KOPT-K1 (cell line): ENCODE data around the gene DCAF11.
A peak's percentile ranks its signal among the peaks of the same experiment; 100 is the strongest.

Source experiments
- H3K27ac ChIP-seq: fragments of 200-600 bp; sonication (generic); 2 replicates; pipeline ENCODE4 v1.5.1; 2016; ENCODE audit warnings: antibody characterized with exemption, mild to moderate bottlenecking, low read depth, low read length; ENCODE audit not compliant: poor library complexity, severe bottlenecking
- H3K36me3 ChIP-seq: fragments of 200-600 bp; sonication (generic); 2 replicates; pipeline ENCODE4 v1.5.1; 2017; ENCODE audit warnings: antibody characterized with exemption, mild to moderate bottlenecking, low read length, moderate library complexity; ENCODE audit not compliant: insufficient read depth
- H3K9me3 ChIP-seq: fragments of 200-600 bp; sonication (generic); 2 replicates; pipeline ENCODE4 v1.5.1; 2017; ENCODE audit warnings: antibody characterized with exemption, low read length, mild to moderate bottlenecking; ENCODE audit not compliant: insufficient read depth, poor library complexity, severe bottlenecking

Gene DCAF11

DNA sequence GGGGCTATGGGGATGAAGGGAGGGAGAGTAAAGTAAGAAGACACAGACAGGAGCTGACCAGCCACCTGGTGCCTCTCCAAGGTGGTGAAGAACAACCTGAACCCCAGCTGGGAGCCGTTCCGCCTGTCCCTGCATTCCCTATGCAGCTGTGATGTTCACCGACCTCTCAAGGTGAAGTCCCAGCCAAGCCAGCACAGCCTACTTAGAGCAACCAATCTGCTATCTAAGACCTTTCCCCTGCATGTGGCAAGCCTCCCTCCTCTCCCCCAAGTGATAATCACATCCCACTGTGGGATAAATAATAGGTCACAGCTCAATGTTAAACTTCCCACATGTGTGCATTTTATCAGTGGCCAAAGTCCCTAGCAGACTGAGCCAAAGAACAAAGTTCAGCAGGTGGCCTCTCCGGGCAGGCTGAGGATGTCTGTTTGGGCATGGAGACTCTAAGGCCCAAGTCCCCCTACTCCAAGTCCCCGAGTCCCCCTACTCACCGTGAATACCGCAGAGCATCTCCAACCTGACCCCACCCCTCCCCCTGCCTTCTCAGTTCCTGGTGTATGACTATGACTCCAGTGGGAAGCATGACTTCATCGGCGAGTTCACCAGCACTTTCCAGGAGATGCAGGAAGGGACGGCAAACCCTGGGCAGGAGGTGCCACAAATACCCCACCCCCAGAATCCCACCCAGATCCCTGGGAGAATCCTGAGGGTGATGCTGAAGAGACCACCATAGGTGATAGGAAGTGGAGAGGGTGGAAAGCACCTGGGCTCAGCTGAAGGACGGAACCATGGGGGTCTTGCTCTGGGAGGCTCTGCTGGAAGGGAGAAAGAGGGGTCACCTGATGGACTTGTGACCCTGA is 39.7 kb upstream of the DCAF11 start:
- Histone ChIP-seq H3K9me3 (no peaks in the 10 kb centered on the region), H3K36me3 (no peaks in the 10 kb centered on the region), H3K27ac (no peak overlapping the region)

DNA sequence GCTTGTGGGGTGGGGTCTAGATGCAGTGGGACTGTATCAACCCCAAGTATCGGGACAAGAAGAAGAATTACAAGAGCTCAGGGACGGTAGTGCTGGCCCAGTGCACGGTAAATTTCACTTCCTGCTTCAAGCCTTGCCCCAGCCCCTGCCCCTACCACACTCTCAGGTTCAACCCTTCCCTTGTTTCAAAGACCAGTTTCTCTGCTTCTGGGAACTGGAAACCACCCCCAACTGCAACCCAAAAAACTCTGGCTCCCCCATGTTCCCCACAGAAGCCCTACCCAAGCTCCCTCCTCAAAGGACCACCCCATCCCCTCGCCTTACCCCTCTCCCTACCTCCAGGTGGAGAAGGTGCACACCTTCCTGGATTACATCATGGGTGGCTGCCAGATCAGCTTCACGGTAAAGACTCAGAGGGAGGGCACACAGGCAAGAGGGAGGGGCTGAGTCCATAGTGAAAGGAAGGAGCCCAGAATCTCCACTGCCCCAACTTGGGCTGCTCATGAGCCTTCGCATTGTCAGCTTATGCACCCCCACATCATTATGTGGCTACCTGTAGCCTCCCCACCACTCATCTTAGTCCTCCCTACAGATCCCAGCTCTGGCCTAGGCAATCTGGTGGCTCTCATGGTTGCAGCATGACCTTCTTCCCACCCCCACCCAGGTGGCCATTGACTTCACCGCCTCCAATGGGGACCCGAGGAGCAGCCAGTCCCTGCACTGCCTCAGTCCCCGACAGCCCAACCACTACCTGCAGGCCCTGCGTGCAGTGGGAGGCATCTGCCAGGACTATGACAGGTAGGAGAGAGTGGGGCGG is 38.9 kb upstream of the DCAF11 start:
- no peaks in the 10 kb centered on the region for H3K36me3 ChIP-seq
- H3K27ac ChIP-seq: no peak overlapping the region
- H3K9me3 ChIP-seq: no peaks in the 10 kb centered on the region

DNA sequence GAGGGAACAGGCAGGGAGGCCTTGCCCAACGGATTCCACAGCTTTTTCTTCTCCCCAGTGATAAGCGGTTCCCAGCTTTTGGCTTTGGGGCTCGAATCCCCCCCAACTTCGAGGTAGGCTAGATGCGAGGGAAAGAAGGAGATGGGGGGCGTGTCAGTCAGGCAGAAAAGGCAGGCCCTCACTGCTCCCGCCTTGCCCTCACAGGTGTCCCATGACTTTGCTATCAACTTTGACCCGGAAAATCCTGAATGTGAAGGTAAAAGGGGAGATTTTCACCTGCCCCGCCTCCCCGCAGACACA is 38.3 kb upstream of the DCAF11 start:
- Histone ChIP-seq H3K27ac (no peak overlapping the region), H3K9me3 (no peaks in the 10 kb centered on the region)

DNA sequence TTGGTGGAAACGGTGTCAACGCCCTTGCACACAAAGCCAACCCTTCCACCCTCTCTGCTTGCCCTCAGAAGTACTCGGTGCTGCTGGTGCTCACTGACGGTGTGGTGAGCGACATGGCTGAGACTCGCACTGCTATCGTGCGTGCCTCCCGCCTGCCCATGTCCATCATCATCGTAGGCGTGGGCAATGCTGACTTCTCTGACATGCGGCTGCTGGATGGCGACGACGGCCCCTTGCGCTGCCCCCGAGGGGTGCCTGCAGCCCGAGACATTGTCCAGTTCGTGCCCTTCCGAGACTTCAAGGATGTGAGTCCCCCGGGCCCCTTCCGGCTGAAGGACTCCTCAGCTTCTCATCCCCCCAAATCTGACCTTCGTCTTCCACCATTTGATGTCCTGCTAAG is 37.5 kb upstream of the DCAF11 start:
- Histone ChIP-seq H3K9me3 (no peaks in the 10 kb centered on the region), H3K36me3 (no peaks in the 10 kb centered on the region), H3K27ac (no peak overlapping the region)

More for the DNA sequence above, 38.3 kb upstream of the DCAF11 start:
- no peaks in the 10 kb centered on the region for H3K36me3 ChIP-seq

DNA sequence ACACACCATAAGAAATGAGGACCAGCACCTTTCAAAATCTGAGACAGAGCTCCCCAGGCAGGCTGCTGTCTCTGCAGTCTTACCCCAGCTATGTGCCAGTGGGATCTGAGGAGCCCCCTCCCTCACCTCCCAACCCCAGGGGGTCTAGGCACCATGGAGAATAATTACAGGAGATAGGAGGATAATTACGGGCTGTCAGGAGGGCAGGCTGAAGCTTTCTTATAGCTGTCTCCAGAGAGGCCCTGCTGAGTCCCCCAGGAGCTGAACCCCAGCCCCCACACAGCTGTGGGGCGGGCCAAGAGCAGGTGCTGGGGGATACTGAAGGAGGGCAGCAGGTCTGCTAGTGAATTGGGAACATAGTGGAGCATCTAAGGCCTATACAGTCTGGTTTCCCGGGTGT is 36.4 kb upstream of the DCAF11 start:
- Histone ChIP-seq H3K27ac (no peak overlapping the region), H3K36me3 (no peaks in the 10 kb centered on the region), H3K9me3 (no peaks in the 10 kb centered on the region)

DNA sequence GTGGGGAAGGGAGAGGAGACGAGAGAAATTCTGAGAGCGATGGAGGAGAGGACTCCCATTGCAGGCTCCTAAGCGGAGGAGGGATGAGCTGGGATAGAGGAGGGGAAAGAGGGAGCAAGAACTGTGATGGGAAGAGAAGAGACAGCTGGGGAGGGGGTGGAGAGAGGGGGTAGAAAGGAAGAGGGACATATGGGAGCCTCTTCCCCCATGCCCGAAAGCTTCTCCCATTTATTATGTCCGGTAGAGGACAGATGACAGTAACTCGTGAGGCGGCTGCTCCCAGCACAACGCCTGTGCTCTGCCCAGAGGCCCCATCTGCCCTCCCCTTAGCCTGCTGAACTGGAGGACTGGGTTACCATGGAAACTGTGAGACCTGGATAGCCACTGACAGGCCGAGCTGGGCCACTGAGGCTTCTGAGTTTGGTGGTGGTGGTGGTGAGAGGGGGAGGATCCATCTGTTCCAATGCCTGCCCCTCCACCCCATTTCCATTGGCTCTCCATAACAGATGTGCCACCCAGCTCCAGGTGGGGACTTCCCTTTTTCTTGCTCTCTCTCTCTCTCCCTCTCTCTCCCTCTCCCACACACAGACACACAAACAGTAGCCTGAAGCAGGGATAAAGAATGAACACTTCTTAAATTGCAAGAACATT is 35.0 kb upstream of the DCAF11 start:
- Histone ChIP-seq H3K27ac (no peak overlapping the region), H3K36me3 (no peaks in the 10 kb centered on the region), H3K9me3 (no peaks in the 10 kb centered on the region)

DNA sequence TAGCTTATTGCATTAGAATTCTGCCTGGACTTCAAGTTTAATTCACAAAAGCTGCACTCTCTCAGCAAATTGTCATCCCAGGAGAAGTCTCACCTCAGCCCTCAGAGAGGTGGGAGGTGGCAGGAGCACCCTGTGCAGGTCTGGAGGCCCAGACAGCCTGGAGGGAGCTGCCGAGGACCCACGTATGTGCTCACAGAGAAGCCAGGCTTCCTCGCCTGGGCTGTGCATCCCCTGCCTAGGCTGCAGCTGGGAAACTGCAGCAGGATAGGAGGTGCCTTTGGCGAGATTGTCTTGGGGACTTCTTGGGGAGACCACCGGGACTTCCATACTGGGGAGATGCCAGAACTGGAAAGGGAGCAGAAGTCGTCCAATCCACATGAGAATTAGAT is 34.4 kb upstream of the DCAF11 start:
- H3K27ac ChIP-seq: no peak overlapping the region
- no peaks in the 10 kb centered on the region for H3K9me3 ChIP-seq
- H3K36me3 ChIP-seq: no peaks in the 10 kb centered on the region

DNA sequence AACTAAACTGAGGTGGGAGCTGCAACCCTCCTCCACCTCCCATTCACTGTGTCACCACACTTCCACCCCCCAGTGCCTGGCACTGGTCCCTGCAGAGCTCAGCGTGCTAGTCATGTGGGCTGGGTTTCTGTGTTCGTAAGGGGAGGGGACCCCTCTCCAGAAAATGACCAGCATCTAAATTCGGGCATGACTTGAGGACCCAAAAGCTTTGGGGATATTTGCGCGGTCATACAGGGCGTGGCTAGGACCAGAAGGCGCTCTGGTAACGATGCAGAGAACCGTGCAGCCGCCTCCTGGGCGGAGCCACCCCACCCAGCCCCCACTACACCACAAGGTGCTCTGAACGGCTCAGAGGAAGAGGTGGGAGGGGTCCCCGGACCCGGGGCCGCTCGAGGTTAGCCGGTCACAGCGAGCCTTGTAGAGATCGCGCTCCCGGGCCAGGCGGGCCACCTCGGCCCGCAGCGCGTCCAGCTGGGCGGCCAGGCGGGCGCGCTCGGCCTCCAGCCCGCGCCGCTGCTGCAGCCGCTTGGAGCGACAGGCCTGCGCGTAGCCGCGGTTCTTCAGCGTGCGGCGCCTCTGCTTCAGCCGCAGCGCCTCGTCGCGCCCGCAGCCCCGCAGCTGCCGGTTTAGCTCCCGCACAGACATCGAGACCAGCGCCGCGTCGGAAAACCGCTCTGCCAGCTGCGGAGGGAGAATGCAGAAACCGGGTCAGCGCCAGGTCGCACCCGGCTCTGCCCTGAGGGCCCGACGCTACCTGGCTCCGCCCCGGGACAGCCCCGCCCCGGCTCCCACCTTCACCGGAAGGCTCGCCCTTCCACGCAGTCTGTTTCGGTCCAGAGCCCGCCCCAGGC is 33.5 kb upstream of the DCAF11 start:
- H3K36me3 ChIP-seq: no peaks in the 10 kb centered on the region
- H3K9me3 ChIP-seq: no peaks in the 10 kb centered on the region
- peak overlapping the region; percentile 29 for H3K27ac ChIP-seq

DNA sequence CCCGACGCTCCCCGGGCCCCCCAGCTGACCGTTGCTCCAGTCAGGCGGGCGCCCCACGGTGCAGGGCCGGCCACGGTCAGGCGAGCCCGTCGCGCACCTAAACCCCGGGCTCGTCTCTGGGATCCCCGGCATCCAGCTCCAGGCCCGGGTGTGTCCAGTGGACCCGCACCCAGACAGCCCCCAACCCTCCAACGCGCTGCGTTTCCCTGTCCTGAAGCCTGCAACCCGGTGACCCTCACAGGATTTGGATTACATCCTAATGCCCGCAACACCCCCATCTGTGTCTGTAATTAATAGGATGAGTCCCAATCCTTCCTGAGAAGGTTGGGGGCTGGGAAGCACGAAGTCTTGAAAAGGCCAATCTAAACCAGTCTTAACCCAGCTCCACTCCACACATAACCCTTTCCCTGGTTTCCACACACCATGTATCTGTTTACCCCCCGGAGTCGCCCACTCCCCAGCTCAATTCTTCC is 32.8 kb upstream of the DCAF11 start:
- Histone ChIP-seq H3K27ac (no peak overlapping the region), H3K36me3 (no peaks in the 10 kb centered on the region), H3K9me3 (no peaks in the 10 kb centered on the region)

DNA sequence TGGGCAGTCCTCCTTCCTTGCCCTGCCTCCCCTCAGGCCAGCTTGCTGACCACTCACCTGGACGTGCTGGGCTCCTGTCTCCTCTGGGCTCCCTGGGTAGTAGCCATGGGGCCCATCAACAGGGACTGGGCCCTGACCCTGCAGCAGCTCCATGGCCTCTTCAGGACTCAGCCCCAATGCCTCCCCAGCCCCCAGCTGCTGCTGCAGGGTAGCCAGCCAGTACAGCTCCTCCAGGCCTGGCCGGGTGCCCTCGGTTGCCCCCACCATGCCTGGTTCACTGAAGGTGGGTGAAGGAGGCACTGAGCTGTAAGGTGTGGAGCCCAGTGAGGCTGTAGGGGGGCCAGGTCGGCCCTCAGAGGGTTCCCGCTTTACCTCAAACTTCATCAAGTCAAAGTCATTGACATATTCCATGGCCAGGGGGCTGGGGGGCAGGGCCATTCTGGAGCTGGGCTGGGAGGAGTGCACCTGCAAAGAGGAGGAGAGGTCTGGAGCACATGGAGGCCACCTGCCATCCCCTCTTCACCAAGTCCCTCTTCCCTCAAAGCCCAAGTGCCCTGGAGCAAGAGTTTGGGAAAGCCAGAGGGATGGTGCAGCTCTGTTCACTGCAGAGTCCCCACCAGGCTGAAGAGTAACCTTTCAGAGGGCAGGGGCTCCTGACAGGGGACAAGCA is 32.0 kb upstream of the DCAF11 start:
- no peak overlapping the region for H3K27ac ChIP-seq
- H3K36me3 ChIP-seq: no peaks in the 10 kb centered on the region
- H3K9me3 ChIP-seq: no peaks in the 10 kb centered on the region

DNA sequence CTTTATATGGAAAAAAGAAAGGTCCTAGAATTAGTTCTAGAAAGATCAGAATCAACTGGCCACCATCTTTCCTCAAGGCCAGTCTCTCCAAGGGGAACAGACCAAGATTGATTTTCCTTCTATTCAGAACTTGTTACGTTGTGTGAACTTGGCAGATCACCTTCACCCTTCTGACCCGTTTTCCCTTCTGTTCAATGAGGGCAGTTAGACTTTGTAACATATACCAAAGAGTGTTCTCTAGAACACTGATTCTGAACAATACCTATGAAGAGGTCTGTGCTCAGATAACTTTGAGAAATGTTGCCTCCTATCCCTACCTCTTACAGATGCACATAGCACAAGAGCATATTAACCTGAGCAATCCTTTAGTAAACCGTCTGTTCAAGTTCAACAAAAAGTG is 31.1 kb upstream of the DCAF11 start:
- Histone ChIP-seq H3K27ac (no peak overlapping the region), H3K36me3 (no peaks in the 10 kb centered on the region), H3K9me3 (no peaks in the 10 kb centered on the region)

DNA sequence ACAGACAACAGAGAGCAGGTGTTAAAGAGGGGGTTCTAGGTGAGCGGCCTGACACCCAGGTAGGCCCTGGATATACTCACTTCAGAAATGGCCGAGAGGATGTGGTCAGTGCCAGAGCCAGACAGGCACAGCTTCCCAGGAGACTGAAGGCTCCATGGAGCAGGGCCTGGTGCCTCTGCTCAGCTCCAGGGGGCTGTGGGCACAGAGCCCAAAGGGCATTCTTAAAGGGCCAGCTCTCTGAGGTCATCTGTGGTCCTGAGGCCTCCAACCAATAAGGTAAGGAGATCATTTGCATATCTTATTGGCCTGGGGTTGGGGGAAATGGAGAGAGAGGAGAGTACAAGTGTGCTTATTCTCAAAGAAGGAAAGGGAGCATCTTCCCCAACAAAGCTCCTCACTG is 30.1 kb upstream of the DCAF11 start:
- H3K9me3 ChIP-seq: no peaks in the 10 kb centered on the region
- no peaks in the 10 kb centered on the region for H3K36me3 ChIP-seq
- H3K27ac ChIP-seq: no peak overlapping the region

DNA sequence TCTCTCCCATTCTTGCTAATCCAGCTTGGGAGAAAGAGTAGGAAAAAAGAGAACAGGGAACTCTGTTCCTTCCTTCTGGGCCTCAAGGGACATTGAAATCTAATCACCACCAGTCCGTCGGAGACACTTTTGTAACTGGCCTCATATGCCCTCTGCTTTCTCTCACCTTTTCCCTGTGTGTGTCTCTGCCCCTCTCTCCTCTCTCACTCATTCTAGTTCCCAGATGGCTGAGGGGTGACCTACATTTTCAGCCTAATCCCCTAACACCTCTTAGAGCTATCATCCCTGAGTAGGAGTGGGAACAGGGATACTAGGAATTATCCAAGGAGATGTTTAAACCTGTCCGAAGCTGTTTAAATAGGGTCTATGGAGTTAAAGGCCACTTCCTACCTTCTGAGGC is 29.4 kb upstream of the DCAF11 start:
- H3K36me3 ChIP-seq: no peaks in the 10 kb centered on the region
- H3K27ac ChIP-seq: no peak overlapping the region
- no peaks in the 10 kb centered on the region for H3K9me3 ChIP-seq

DNA sequence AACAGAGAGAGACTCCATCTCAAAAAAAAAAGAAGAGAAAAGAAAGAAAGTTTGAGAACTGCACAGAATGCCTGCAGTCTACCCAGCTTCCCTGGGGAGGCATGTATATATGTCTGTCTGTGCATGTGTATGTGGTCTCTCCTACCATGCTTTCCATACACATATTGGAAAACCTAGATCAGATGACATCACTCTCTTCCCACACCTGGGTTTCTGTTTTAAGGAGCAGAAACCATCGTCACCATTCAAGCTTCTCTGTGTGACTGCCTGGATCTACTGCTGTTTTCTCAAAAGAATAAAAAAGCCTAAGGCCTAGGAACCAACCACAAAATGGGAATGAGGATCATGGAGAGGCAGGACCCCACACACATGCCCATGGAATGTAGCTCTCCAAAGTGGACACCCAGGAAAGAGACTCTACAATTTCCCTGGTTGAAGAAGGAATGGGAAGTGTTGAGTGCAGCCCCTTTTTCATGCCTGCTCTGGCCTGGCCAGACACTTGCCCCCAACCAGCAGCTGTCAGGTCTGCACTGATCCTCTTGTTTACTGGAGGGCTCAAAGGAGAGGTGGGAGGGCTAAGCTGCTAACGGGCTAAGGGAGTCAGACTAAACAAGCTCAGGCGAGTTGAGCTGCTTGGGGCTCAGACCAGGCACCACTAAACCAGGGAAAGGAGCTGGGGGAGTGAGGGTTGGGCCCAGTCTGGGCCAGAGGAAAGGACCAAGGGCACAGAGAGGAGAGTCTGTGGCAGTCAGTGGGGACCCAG is 28.2 kb upstream of the DCAF11 start:
- Histone ChIP-seq H3K27ac (no peak overlapping the region), H3K36me3 (no peaks in the 10 kb centered on the region), H3K9me3 (no peaks in the 10 kb centered on the region)
